ENCODE data around the gene DISC1.
A peak's percentile ranks its signal among the peaks of the same experiment; 100 is the strongest.
"Not testable (repeated sequence)": the region's sequence is repeated elsewhere in the genome, so short reads cannot be mapped to it uniquely, and the experiment has no call there.

DISC1 gene

DNA sequence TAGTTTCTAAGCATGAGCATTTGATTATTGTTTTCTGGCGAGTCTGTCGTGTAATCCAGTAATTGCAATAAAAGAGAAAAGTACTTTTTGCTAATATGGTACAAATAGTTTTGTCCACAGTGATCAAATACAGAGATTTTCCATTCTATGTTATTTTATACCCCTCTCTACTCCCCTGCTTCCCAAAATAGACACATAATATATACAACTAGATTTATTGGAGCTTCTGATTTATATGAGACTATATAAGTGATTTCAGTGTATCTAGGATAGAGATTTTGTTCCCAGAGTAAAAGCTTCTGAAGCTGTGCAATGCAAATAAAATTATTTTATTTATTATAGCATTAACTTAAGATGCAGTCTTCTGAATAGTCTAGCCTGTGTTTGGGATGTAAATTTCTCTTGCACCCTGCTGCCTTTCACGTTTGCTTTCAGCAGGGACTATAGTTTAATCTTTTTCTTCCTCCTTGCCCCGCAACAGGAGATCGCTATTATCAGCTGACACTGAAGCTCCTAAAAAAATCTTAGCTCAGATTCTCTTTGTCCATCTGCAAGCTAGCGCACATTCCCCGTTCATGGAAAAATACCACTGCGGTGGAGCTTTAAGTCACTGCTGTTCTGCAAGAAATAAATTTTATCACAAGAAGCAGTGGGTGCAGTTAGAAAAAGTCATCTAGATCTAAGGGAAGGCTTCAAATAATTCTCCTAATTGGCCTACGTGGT lies 273.3 kb downstream of the DISC1 start:
- no peak for DNase-seq

GRCh38 chr1:231903586-231904081 lies 277.0 kb downstream of the DISC1 start:
- DNase-seq, result no peak

DNA sequence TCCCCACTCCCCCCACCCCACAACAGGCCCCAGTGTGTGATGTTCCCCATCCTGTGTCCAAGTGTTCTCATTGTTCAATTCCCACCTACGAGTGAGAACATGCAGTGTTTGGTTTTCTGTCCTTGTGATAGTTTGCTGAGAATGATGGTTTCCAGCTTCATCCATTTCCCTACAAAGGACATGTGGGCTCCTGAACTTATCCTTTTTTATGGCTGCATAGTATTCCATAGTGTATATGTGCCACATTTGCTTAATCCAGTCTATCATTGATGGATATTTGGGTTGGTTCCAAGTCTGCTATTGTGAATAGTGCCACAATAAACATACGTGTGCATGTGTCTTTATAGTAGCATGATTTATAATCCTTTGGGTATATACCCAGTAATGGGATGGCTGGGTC lies 280.7 kb downstream of the DISC1 start:
- DNase-seq, result not testable (repeated sequence)

GRCh38 chr1:231913493-231913892 lies 286.9 kb downstream of the DISC1 start:
- DNase-seq, result no peak

DNA sequence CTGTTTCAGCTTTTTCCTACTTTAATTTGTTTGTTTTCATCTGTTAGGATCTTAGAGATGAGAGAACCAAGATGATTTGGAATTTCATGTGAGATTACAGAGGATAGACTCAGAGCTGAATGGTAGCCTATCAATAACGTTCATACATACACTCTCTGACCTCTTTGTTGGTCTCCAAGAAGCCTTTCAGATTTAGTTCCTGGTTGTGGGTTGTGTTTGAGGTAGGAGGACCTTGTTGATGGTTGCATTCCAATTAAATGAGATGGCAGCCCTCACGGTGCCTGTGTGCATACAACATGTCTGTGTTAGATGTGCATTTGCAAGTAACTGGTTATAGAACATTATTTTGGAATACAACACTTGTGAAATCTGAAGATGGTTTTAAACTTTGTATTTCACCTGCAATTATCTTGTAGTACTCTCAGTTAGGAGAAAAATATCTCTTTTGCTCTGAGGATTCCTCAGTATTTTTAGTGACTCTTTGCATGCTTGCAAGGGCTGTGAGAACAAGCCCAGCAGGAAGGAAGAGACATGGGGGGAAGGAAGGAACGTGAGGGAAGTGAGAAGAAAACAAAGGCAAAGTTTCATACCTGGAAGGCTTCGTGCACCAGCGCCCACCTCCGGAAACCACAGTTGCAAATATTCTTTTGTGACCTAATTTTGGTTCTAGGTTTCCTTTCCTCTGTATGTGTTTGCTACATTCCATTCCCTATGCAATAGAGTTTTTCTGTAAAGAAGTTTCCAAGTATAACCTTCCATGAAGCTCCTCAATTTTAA lies 291.8 kb downstream of the DISC1 start:
- DNase-seq, result no peak

DNA sequence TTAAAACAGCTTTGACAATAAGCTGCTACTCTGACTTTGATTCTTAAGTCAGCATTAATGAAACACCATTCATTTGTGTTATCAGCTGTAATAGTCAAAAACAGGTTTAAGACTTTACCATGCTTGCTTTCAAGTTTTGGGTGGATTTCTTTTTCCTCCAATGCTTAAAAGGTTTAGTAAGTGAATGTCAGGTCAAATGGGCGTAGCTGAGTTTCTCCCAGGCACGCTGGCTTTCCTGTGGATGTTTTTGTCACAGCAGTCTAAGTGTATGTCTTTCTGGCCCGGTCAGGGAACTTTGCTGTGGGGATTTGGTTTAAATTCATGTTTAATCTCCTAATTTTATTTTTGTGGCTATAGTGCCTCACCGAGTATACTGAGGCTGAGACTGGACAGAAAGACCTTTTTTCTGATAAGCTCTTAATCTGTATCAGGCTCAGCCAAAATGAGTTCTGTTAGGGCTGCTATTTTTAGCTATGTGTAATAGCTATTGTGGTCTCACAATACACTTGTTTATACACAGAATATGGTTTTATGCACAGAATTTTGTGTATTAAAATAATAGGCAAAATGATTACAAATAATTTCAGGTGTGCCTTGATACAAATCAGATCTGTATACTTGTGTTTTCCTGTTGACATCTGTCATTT lies 292.8 kb downstream of the DISC1 start:
- DNase-seq, result no peak

- no peak for DNase-seq
Measured at GRCh38 chr1:231919886-231920285, 293.3 kb downstream of the DISC1 start.

DNA sequence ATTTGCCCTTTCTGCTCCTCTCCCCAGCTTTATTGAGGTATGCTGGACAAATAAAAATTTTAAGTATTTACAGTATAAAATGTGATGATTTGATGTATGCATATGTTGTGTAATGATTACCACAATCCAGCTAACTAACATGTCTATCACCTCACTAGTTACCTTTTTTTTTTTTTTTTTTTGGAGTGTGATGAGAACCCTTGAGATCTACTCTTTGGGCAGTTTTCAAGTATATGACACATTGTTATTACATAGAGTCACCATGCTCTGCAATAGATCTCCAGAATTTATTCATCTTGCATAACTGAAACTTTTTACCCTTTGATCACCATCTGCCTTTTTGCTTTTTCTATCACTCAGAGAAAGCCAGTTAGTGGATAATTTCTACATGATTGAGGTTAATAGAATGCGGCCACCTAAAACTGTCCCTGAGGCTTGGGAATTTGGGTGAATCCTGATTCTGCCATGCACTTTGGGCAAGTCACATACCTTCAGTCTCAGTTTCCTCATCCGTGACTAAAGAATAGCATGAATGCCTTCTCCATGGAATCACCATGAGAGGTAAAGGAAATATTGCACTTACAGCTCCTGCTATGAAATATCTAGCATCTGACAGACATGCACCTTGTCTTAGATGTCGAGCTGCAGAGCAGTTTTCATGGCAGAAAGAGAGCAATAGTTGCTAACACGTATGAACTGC lies 295.2 kb downstream of the DISC1 start:
- no peak for DNase-seq

DNA sequence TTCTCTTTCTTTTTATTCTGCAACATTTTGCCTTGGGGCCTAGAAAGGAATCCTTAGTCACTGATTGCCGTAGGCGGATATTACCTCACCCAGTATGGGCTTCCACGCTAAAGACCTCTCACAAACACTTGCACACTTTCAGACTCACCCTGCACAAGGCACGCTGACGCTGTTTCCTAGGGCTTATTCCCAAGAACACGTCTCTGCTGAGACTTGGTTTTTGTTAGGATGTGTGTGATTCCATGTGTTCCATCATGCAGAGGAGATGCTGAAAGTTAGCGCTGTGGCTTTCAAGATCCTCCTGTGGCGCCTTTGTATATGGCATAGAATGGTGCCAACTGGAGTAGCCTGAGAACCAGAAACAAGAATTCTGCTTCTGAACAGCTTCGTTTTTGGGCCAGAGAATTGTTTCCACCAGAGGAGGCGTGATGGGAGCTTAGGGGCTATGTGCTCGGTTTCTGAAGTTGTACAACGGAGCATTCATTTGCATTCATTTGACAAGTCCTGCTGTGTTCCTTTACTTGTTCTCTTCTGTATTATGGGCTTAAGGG lies 297.0 kb downstream of the DISC1 start:
- DNase-seq, result no peak

DNA sequence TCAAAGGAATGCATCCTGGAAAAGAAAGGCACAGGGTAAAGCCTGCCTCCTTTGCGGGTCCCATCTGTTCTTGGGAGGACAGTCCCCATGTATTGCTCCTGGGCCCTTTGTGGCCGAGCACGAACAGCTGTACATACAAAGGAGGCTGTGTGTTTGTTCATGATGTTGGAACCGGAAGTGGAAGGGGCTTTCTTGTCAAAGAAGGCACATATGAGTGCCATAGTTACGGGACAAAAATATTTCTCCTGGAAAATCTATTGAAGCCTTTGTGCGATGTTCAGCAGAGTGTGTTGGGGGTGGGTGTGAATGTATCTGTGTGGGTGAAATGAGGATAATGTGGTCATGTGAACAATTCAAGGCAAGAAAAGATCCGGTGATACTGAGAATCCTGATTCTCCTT lies 297.6 kb downstream of the DISC1 start:
- DNase-seq, result peak; percentile 39

- no peak for DNase-seq
Measured at GRCh38 chr1:231925864-231926263, 299.3 kb downstream of the DISC1 start.

DNA sequence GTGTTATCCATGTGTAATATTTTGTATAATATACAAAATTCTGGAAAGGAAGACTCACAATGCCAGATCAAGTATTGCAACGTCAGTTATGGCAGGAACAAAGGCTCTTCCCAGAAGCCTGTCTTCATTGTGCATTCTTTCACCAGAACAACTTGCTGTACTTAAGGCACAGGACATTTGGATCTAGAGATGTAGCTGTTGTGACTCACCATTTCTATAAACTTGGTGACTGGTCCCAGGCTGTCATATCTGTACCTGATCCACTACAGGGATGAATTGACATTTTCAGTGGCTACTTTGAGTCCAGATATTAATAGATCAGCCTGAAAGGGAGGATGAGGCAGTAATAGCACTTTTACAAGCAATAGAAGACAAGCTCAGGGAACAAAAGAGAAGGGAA lies 299.8 kb downstream of the DISC1 start:
- DNase-seq, result no peak

DNA sequence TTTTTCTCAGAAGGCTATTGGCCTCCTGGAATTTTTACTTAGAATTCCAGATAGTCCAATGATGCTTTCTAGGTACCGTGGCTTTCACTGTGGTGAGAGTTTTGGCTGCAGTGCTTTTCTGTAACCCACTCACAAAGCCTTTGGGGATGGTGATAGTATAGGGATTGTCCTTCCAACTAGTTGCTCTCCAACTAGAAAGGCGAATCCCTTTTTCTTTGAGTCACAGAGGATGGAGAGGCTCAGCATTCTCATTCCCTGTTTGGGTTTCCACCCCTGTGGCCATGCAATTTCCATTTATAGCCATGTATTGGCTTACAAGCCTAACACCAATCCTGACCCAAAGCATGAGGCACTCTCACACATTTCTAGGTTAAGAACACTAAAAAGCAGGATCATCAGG lies 300.3 kb downstream of the DISC1 start:
- DNase-seq, result no peak

DNA sequence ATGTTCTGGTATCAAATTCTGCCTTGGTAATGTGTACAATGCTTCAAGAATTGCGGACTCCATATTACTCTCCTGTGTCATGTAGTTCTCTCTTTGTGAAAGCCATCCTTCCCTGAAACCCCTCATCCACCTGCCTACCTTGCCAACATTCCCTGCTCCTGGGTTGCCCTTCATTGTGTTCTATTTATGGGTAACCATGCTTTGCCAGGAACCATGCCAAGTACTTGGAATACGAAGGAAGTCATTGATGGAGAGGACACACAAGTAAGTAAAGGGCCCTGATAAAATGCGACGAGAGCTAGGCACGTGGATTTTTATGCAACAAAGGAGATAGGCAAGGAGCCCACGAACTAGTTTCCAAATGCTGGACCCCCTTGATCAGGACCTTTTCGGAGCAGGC lies 300.8 kb downstream of the DISC1 start:
- no peak for DNase-seq

DNA sequence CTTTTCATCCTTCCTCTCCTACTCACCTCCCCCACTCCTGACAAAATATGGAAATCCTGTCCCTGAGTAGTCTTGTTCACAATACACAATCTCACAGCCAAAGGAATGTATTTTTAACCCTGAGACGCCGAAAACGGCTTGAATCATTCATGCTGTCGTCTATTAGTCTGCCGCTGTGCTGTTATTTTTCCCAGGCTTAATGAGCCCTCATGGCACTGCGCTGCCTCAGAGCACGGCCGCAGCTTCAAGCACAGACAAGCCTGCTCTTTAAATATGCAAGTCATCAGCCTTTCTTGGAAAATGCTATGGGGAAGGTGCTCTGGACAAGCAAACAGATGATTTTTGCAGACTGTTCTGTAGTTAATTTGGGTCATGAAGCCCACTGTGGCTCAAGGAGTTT lies 302.7 kb downstream of the DISC1 start:
- DNase-seq, result no peak

DNA sequence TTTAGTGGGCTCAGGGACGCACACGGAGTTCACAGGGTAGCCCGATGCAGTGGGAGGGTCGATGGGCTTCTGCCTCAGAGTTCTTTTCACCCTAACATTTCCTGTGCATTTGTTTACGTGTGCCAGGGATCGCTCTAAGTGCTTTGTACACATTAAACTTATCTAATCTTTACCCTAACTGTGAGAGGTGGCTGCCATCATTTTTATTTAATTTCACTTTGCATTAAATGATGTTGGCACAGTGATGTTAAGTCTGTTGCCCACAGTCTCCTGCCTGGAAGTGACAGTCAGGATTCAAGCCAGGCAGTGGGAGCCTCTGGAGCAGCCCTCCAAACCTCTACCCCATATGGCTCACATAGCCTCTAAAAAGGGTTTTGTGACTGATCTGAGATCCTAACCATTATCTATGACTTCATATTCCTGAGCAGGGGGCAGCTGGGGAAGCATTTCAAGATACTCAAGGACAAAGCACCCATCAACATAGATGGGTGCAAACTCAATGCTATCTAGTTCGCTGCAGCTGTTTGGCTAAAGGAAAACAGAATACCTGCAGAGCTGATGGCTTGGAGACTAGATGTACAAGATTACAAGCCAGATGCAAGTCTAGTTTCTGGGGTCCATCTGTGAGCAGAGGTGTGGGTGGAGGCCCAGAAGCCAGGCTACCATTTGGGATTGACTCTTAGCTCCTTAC lies 303.8 kb downstream of the DISC1 start:
- no peak for DNase-seq

DNA sequence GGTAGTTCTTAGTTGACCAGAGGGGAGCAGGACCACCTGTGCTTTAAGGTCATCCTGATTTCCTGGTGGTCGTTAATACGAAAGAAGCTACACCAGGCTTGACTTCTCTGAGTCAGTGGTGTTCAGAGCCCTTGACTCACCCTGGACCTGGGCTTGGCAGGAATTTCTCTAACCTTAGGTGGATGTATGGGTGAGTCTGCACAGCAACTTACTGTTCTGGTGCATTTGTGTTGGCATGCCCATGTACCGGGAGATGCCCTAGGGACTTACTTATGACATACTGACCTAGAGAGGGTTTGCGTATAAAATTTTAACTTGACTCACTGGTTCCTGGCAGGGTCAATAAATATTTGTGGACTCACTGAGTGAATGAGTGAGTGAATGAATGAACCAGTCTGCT lies 304.6 kb downstream of the DISC1 start:
- DNase-seq, result no peak

- DNase-seq, result no peak
Measured at GRCh38 chr1:231931846-231932454, 305.4 kb downstream of the DISC1 start.

- DNase-seq, result no peak
Measured at GRCh38 chr1:231933711-231934626, 307.4 kb downstream of the DISC1 start.

DNA sequence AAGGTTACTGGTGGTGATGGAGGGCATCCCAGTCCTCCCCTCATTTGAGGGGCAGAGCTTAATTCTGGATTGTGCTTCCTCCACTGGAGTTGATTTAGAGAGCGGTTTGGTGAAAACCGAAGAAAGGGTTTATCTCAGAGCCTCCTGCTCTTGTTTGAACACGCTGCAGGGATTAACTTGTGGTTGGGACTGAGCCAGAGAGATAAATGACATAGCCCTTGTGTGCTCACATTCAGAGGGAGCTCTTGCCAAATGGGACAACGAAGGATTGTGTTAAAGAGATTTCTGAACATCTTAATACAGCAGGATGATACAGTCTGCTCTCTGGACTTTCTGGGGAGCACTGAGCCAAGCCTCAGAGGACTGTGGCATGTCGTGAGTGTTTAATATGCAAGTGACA lies 308.2 kb downstream of the DISC1 start:
- DNase-seq, result peak; percentile 56

DNA sequence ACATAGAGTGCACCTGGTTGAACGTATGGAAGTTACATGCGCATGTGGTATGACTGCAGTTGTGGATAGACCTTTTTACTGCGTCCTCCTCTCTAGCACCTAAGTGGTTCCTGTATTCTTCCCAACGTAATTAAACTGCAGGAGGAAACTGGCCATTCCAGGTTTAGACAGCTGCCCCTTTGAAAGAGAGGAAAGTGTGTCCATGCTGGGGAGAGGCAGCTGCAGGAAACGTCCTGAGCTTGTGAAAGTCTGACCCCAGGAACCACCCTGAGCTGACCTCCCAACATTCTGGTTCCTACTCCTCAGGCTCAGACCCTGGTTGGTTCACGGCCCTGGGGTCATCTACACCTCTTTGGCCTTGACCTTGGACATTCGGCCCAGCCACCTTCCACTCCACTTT lies 309.3 kb downstream of the DISC1 start:
- no peak for DNase-seq
